Stimulated activated CD8-positive, alpha-beta memory T cell treated with anti-CD3 and anti-CD28 coated beads, Interleukin-12 subunit alpha, Interleukin-12 subunit beta, amount 100 ng/mL, for 24 hours (primary cell): Measurements from ENCODE around the gene ZNF416.

Experiments used
- DNase-seq: peaks from one replicate; pipeline ENCODE4 v3.0.0-alpha.2; 2020; ENCODE audit errors: extremely low read depth

The ZNF416 gene

GRCh38 chr19:57578487-57579205 is at the start of gene ZNF416:
Gene ZNF416 (minus strand): TSS chr19:57578911. CDS start chr19:57578704, 207 bp downstream.
- peak; percentile 88 for DNase-seq

- DNase-seq, result no peak
Measured at GRCh38 chr19:57623091-57623490, 44.4 kb upstream of the ZNF416 start.

GRCh38 chr19:57620673-57621348 is 42.1 kb upstream of the ZNF416 start:
- DNase-seq, result no peak

- no peak for DNase-seq
Measured at GRCh38 chr19:57615346-57615745, 36.6 kb upstream of the ZNF416 start.

- peak; percentile 78 for DNase-seq
Measured at GRCh38 chr19:57613941-57614743, 35.4 kb upstream of the ZNF416 start, which contains the start of gene ZNF134. Gene ZNF134 (plus strand): TSS chr19:57614242. CDS start chr19:57619469, 5,227 bp downstream.

GRCh38 chr19:57611113-57611512 is 32.4 kb upstream of the ZNF416 start:
- no peak for DNase-seq

GRCh38 chr19:57606931-57607330 is 28.2 kb upstream of the ZNF416 start:
- no peak for DNase-seq

- DNase-seq, result peak; percentile 74
Measured at GRCh38 chr19:57599761-57600383, 21.2 kb upstream of the ZNF416 start, which contains the start of gene ZNF530. Gene ZNF530 (plus strand): TSS chr19:57599885. CDS start chr19:57604346, 4,461 bp downstream.

GRCh38 chr19:57599377-57599760 is 20.7 kb upstream of the ZNF416 start:
- no peak for DNase-seq

GRCh38 chr19:57587529-57587928 is 8.8 kb upstream of the ZNF416 start:
- no peak for DNase-seq

- peak; percentile 70 for DNase-seq
Measured at GRCh38 chr19:57583521-57584416, 5.1 kb upstream of the ZNF416 start, which contains the start of gene ZIK1. Gene ZIK1 (plus strand): TSS chr19:57584145. CDS start chr19:57584357, 212 bp downstream.

- no peak for DNase-seq
Measured at GRCh38 chr19:57583104-57583520, 4.4 kb upstream of the ZNF416 start.

- DNase-seq, result no peak
Measured at GRCh38 chr19:57576661-57577060, 2.0 kb downstream of the ZNF416 start.

GRCh38 chr19:57572415-57572947 is 6.2 kb downstream of the ZNF416 start:
- DNase-seq, result no peak

GRCh38 chr19:57570707-57571106 is 8.0 kb downstream of the ZNF416 start:
- no peak for DNase-seq

GRCh38 chr19:57566396-57567265 is 12.1 kb downstream of the ZNF416 start:
- DNase-seq, result no peak

GRCh38 chr19:57563547-57563946 is 15.2 kb downstream of the ZNF416 start:
- DNase-seq, result no peak

- no peak for DNase-seq
Measured at GRCh38 chr19:57560049-57560491, 18.6 kb downstream of the ZNF416 start.

- DNase-seq, result peak; percentile 70
Measured at GRCh38 chr19:57559404-57560025, 19.2 kb downstream of the ZNF416 start, which contains the start of gene ZNF550. Gene ZNF550 (minus strand): TSS chr19:57559863. CDS start chr19:57559682, 181 bp downstream.
